ENCODE measurements around the gene PCBP1. TPM values are rescaled to one million over a fixed set of nuclear protein-coding genes. Genes with fewer than 3 reads are reported as not detected.

Gene PCBP1
- total and polyA plus RNA-seq, 9 of the 15 experiments (the other 6 are each of a cell fraction or from before 2014, with no cell fraction given) = 19.2 to 407 (median 78.1) TPM

- TF ChIP-seq EWSR1 (IDR thresholded peaks at IDR 0.05; ENCODE audit: borderline replicate concordance, low read depth, partially characterized antibody) (no peak), HMG20A (CRISPR knock-in tag; conservative IDR thresholded peaks at IDR 0.05) (no peak), SMAD4 (CRISPR knock-in tag; conservative IDR thresholded peaks at IDR 0.05) (peak; percentile 84), HDAC3 (IDR thresholded peaks at IDR 0.05; ENCODE audit: borderline replicate concordance, partially characterized antibody) (no peak), BCLAF1 (IDR thresholded peaks at IDR 0.05; ENCODE audit: borderline replicate concordance in 1 of 2, control insufficient read depth in 1 of 2, low read depth in 2 of 2, low read length in 1 of 2) (0 out of 4 replicates have a peak, but pooled peaks of 1 of the 2 experiments have one; percentile 47), PHB (CRISPR knock-in tag; IDR thresholded peaks at IDR 0.05) (no peak), EP400 (IDR thresholded peaks at IDR 0.05) (no peak; the same call in 1 of the 2 replicates), ZNF707 (CRISPR knock-in tag; conservative IDR thresholded peaks at IDR 0.05) (no peak), ATF7 (IDR thresholded peaks at IDR 0.05) (no peak), ZNF551 (CRISPR knock-in tag; IDR thresholded peaks at IDR 0.05) (no peak), RCOR1 (IDR thresholded peaks at IDR 0.05; ENCODE audit: borderline replicate concordance in 1 of 2, low read depth in 2 of 2, low read length in 2 of 2) (peak in 1 of 2 experiments; percentile 55; a peak in 2 of 4 replicates), ESRRA (IDR thresholded peaks at IDR 0.05; ENCODE audit: borderline replicate concordance, low read depth) (peak; percentile 92), SIN3B (IDR thresholded peaks at IDR 0.05; ENCODE audit: low read depth) (no peak), TAF9B (IDR thresholded peaks at IDR 0.05; ENCODE audit: partially characterized antibody) (no peak), MITF (IDR thresholded peaks at IDR 0.05) (no peak), ADNP (tag; IDR thresholded peaks at IDR 0.05) (no peak), RBFOX2 (IDR thresholded peaks at IDR 0.05; ENCODE audit: low read depth, low read length) (no peak), CREB1 (IDR thresholded peaks at IDR 0.05) (peak; percentile 35; the same call in 1 of the 2 replicates), CREB1 (CRISPR knock-in tag; IDR thresholded peaks at IDR 0.05) (peak; percentile 39; the same call in 1 of the 2 replicates), BMI1 (IDR thresholded peaks at IDR 0.05; ENCODE audit: low read length) (no peak), ZNF668 (CRISPR knock-in tag; IDR thresholded peaks at IDR 0.05) (peak; percentile 31; the same call in 1 of the 2 replicates), BHLHE40 (IDR thresholded peaks at IDR 0.05; ENCODE audit: low read length) (peak; percentile 38; the same call in 1 of the 2 replicates), TFAM (CRISPR knock-in tag; conservative IDR thresholded peaks at IDR 0.05) (no peak)
- TF ChIP-seq, protein P1, sequence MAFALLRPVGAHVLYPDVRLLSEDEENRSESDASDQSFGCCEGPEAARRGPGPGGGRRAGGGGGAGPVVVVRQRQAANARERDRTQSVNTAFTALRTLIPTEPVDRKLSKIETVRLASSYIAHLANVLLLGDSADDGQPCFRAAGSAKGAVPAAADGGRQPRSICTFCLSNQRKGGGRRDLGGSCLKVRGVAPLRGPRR (CRISPR knock-in tag; IDR thresholded peaks at IDR 0.05) = peak; percentile 22; the same call in 1 of the 2 replicates
Measured at GRCh38 chr2:70084973-70085710, 2.1 kb upstream of the PCBP1 start (continued).

Measured in K562 (cell line).